D721Med (cell line): ENCODE data around the gene ACBD7.

Experiments
- DNase-seq: peaks from one replicate; pipeline ENCODE4 v3.0.0; 2011; ENCODE audit warnings: low spot score; ENCODE audit not compliant: insufficient read length
- FAIRE-seq: peaks from 2 replicates; lab custom pipeline; 2011; peaks lifted over from hg19 to GRCh38; lab: Jason Lieb, UNC
- TF ChIP-seq, protein P1 (sequence below): IDR thresholded peaks from 2 replicates; pipeline ENCODE4 v1.5.1; 2012; ENCODE audit warnings: mild to moderate bottlenecking, control low read depth; ENCODE audit not compliant: insufficient read depth; ENCODE audit errors: missing control alignments

The ACBD7 gene

DNA sequence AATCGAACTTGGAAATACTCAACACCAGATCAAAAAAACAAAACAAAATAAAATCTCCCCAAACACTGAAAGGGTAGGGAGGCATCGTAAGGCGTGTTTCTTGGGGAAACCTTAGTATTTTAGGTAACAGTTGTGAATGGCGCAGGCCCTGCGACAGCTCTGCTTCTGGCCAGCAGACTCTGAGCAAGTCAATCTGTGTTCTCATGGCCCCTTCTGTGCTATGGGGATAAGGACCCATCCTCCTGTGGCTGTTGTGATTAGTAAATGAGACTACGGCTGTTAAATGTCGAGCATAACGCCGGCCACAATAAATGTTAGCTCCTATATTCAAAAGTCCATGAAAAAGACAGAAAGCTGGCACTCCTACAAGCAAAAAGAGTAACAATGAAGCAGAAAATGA, 35.6 kb upstream of the ACBD7 start:
- DNase-seq (no peak), FAIRE-seq (no peak)
- TF ChIP-seq, protein P1, sequence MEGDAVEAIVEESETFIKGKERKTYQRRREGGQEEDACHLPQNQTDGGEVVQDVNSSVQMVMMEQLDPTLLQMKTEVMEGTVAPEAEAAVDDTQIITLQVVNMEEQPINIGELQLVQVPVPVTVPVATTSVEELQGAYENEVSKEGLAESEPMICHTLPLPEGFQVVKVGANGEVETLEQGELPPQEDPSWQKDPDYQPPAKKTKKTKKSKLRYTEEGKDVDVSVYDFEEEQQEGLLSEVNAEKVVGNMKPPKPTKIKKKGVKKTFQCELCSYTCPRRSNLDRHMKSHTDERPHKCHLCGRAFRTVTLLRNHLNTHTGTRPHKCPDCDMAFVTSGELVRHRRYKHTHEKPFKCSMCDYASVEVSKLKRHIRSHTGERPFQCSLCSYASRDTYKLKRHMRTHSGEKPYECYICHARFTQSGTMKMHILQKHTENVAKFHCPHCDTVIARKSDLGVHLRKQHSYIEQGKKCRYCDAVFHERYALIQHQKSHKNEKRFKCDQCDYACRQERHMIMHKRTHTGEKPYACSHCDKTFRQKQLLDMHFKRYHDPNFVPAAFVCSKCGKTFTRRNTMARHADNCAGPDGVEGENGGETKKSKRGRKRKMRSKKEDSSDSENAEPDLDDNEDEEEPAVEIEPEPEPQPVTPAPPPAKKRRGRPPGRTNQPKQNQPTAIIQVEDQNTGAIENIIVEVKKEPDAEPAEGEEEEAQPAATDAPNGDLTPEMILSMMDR: no peak

DNA sequence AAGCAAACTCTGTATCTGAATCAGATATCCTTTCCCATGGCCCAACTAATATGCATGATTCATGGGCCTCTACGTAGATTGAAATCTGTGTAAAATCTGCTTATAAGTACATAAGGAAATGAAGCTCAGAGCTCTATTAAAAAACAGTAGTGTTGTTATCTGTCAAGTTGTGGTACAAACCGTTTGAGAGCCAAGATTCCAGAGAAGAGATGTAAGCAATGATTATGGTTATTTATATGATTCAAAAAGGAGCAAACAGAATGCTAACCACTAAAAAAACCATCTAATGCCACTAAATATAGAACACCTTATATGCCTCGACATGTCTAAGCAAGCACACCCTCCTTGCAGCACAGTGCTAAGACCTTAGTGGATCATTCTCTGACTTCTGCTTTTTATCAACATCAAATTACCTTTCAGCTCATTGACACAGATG, 35.2 kb upstream of the ACBD7 start:
- FAIRE-seq (no peak), DNase-seq (no peak)
- TF ChIP-seq, protein P1: no peak

DNA sequence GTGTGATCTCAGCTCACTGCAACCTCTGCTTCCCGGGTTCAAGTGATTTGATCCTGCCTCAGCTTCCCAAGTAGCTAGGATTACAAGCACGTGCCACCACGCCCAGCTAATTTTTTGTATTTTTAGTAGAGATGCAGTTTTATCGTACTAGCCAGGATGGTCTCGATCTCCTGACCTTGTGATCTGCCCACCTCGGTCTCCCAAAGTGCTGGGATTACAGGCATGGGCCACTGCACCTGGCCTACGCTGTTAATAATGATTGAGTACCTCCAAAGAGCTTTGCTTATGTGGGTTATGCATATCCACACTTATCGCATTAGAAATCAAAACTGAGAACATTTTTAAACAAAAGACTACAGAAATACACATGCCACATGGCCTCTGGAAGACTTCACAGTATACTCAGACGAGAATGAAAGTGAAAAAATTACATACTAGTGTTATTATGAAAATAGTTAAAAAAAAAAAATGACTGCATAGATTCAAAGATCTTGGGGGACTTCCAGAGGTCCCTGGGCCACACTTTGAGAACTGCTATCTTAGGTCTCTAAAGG, 34.0 kb upstream of the ACBD7 start:
- DNase-seq (no peak), FAIRE-seq (no peak)

DNA sequence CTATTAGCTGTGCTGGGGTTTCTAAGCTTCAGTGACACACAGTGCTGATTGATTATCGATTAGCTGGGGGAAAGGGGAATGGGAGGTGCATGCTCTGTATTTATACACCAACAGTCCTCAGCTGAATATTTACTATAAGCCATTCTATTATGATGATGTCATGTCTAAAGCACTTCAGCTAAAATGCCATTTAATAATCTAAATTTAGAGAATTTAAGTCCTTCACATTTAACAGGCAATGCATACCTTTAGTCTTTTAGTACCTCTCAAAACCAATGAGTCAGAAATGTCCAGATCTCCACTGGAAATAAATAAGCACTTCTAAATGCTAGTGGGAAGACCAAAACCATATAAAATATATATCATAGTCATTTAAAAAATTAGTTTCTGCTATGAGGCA, 33.1 kb upstream of the ACBD7 start:
- no peak for DNase-seq
- FAIRE-seq: no peak
- TF ChIP-seq, protein P1: no peak

More for the DNA sequence above, 34.0 kb upstream of the ACBD7 start:
- TF ChIP-seq, protein P1: no peak

DNA sequence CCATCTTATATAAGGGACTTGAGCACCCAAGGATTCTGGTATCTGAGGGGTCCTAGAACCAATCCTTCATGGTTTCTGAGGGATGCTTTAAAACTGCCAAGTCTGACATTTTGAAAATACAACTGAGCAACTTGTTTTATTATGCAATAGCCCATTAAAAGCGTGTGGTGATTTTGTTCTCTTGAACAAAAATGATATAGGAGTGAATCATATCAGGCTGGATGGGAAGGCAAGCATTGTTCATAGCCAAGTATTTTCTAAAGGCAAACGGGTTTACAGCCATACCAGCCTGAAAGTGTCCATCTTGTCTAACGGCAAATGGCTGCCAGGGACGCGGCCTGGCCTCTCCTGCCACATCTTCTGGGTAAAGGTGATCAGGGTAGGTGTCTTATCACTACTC, 31.9 kb upstream of the ACBD7 start:
- FAIRE-seq (no peak), DNase-seq (no peak)
- TF ChIP-seq, protein P1: no peak

DNA sequence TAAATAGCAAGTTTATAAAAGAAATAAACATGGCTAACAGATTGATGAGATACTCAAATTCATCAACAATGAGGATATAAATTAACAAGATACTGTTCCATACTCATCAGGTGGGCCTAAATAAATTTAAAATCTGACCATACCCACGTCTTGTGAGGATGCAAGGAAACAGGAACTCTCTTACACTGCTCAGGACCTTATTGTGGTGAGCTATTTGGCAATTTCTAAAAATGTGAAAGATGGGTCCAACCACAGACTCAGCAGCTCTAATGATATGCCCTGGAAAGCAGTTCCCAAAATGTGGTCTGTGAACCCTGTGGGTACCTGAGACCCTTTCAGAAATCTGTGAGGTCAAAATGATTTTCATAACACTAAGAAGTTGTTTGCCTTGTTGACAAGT, 30.0 kb upstream of the ACBD7 start:
- no peak for DNase-seq
- no peak for FAIRE-seq
- TF ChIP-seq, protein P1: no peak

DNA sequence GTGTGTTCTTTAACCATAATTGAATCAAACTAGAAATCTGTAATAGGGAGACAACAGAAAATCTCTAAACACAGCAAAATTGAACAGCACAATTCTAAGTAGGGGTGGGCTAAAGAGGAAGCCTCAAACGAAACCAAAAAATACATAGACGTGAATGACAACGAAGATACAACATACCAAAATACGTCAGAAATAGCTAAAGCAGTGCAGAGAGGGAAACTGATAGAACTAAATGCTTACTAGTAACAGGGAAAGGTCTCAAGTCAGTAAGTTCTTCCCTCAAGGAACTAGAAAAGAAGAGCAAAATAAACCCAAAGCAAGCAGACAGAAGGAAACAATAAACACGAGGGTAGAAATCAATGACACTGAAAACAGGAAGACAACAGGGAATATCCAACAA, 27.6 kb upstream of the ACBD7 start:
- FAIRE-seq: no peak
- TF ChIP-seq, protein P1: no peak

More for the DNA sequence above, 27.6 kb upstream of the ACBD7 start:
- DNase-seq: no peak
